GM12891 (cell line): ENCODE data around the gene NT5DC2.

ENCODE experiments used
- DNase-seq: peaks from one replicate; pipeline ENCODE4 v3.0.0; 2011; ENCODE audit warnings: low spot score; ENCODE audit not compliant: insufficient read length
- FAIRE-seq: peaks from 2 replicates; lab custom pipeline; 2011; peaks lifted over from hg19 to GRCh38; lab: Jason Lieb, UNC
- PAX5 ChIP-seq: IDR thresholded peaks from 2 replicates; pipeline ENCODE4 v1.6.1; 2011; ENCODE audit warnings: low read length, moderate library complexity, mild to moderate bottlenecking; ENCODE audit not compliant: insufficient read depth, severe bottlenecking
- POLR2A ChIP-seq: IDR thresholded peaks from 2 replicates; pipeline ENCODE4 v1.6.1; 2011; ENCODE audit warnings: low read depth, low read length, control low read depth
- POLR2AphosphoS5 ChIP-seq: IDR thresholded peaks from 2 replicates; pipeline ENCODE4 v1.6.1; 2011; ENCODE audit warnings: low read depth, low read length, control low read depth
- POU2F2 ChIP-seq: IDR thresholded peaks from 2 replicates; pipeline ENCODE4 v1.6.1; 2011; ENCODE audit warnings: low read depth, mild to moderate bottlenecking, control low read depth, low read length, moderate library complexity
- SPI1 ChIP-seq: IDR thresholded peaks from 2 replicates; pipeline ENCODE4 v1.6.1; 2011; ENCODE audit warnings: low read depth, low read length, control low read depth
- TAF1 ChIP-seq: IDR thresholded peaks from 2 replicates; pipeline ENCODE4 v1.6.1; 2011; ENCODE audit warnings: low read depth, low read length, control low read depth

Gene NT5DC2

DNA sequence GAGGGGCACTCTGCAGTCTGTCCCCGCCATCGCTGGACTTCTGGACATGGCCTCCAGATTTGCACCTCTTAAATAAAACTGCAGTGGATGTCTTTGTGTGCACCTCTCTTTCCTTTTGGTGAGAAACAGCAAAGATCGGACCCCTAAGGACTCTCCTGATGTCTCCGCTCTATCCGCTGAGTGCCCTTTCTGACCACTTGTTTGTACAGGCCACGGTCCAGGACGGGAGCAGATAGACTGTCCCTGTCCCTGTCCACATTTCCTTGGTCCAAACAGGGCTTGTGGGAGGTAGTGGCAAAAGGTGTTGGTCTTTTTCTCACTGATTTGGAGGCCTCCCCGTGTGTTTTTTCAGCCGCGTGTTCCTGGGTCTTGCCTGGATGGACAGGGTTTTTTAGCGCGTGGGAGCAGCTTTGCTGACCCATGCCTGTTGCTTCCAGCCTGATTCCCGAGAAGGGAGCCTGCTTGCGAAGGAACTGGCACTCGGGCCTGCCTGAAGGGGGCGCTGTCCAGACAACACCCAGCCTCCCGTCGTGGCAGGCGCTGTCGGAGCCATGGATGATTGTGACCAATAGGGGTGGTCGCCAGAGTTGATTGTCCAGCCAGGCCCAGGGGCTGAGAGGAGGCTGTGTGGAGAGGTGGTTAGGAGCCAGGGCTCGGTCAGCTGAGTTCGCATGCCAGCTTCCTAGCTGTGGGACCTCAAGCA is 51.7 kb downstream of the NT5DC2 start:
- DNase-seq (no peak), FAIRE-seq (no peak)
- TF ChIP-seq PAX5 (no peak), POLR2A (no peak), POLR2AphosphoS5 (no peak), SPI1 (no peak), POU2F2 (no peak), TAF1 (no peak)

DNA sequence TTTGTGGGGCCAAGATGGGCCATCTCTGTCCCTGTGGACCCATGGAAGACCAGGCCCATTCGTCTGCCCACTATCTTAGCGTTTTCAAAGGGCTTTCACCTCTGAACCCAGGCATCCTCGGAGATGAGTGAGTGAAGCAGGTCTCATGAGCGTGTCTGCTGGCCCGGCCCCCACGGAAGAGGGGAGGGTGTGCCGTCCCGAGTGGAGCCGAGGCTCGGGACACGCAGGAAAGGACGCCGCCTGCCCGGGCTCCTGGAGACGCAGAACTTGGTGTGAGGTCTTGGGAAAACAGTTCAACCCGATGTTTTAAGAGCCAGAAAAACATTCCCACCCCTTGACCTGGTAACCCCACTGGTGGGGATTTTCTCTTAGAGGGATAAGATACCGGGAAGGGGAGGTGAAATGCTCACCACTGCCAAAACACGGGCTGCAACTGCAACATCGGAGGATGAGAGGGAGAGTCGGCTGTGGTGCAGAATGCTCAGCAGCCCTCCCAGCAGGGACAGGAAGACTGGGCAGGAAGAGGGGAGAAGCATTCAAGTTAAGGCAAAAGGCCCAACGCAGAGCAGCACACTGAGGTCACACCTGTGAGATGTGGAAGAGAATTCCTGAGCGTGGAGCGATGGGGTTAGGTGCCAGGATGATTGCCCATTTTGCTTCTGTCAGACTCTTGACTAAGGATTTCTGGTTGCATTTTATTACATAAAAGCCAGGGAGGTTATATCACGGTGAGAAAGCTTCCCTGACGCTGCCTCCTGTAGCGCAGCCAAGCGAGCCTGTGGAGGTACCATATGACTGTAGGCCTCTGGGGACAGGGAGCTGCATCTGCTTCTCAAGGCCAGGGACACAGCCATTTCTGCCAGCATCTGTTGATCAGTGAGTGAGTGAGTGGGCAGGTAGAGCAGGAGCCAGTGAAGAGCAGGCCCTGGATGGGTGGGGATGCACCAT is 52.6 kb downstream of the NT5DC2 start:
- DNase-seq, result no peak
- FAIRE-seq, result no peak
- TF ChIP-seq POLR2A (no peak), POU2F2 (no peak), POLR2AphosphoS5 (no peak), PAX5 (no peak), SPI1 (no peak), TAF1 (no peak)

DNA sequence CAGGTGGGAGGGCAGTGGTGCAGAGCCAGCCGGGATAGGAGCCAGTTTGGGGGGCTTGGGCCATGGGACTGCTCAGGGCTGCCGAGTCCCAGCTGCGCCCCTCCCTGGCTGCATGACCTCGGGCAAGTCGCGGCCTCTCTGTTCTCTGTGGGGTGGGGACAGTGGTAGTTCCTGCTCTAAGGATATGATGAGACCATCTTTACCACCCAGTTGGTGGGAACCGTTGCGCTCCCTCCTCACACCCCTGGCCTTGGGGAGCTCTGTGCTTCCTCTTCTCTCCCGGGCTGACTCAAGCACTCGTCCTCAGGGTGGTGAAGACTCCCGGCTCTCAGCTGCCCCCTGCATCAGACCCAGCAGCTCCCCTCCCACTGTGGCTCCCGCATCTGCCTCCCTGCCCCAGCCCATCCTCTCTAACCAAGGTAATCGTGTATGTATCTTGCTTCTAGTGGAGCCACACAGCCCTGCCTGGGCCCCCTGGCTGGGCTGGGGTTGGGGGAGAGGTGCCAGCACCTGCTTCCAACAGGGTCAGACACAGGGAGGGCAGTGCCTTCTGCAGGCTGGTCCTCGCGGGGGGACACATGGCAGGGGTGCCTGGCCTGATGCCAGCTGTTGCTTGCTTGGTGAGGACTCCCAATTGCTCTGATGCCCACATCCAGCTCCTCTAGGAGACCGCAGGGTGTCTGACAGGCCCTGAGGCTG is 53.6 kb downstream of the NT5DC2 start:
- DNase-seq, result no peak
- FAIRE-seq, result no peak
- no peak for TF ChIP-seq SPI1
- TF ChIP-seq POLR2AphosphoS5, result no peak
- TF ChIP-seq TAF1, result no peak
- no peak for TF ChIP-seq PAX5
- no peak for TF ChIP-seq POU2F2
- no peak for TF ChIP-seq POLR2A

DNA sequence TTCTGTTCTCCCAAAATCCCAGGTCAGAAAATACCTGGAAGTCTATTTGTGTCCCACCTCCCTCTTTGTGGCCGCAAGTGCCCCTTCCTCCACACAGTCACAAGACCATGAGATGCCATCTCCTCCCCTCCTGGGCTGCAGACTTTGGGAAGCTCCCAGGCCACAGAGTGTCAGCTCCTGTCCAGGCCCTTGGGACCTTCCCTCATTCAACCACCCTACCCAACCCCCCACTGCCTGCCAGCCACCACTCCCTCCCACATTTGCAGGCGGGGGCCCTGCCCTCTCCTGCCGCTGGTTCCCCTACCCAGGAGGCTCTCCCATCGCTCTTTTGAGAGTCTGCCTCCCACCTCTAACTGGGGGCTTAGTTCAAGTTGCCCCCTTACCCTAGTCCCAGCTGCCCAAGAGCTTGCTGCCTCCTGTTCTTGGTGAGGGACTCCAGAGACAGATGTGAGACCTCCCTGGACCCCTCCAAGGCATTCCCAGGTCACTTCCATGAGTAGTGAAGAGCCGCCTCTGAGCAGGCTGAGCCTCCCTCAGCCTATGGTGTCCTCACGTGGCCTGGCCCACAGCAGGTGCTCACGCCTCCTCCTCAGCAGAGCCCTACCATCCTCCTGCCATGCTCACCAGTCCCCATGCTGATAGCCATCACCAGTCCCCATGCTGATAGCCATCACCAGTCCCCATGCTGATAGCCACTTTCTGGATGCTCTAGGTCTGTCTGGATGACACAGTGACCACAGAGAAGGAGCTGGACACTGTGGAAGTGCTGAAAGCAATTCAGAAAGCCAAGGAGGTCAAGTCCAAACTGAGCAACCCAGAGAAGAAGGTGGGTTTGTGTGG is 54.4 kb downstream of the NT5DC2 start:
- TF ChIP-seq POU2F2 (no peak), SPI1 (no peak), TAF1 (no peak), POLR2AphosphoS5 (no peak), PAX5 (no peak), POLR2A (no peak)
- DNase-seq (no peak), FAIRE-seq (no peak)

DNA sequence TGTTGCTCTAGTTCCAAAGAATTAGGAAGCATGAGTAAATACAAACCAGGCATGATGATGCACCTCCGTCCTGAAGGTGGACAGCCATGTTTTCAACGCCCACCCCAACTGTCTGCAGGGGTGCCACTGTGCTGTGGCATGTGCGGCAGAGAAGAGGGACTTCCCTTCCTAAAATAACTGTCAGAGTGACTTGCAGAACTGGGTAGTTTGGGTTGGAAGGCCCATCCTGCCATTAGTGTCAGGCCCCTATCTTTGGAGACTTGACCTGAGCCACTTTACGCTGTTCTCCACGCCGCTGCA is 55.9 kb downstream of the NT5DC2 start:
- no peak for FAIRE-seq
- DNase-seq, result no peak
- TF ChIP-seq TAF1 (no peak), POLR2AphosphoS5 (no peak), PAX5 (no peak), SPI1 (no peak), POLR2A (no peak), POU2F2 (no peak)

DNA sequence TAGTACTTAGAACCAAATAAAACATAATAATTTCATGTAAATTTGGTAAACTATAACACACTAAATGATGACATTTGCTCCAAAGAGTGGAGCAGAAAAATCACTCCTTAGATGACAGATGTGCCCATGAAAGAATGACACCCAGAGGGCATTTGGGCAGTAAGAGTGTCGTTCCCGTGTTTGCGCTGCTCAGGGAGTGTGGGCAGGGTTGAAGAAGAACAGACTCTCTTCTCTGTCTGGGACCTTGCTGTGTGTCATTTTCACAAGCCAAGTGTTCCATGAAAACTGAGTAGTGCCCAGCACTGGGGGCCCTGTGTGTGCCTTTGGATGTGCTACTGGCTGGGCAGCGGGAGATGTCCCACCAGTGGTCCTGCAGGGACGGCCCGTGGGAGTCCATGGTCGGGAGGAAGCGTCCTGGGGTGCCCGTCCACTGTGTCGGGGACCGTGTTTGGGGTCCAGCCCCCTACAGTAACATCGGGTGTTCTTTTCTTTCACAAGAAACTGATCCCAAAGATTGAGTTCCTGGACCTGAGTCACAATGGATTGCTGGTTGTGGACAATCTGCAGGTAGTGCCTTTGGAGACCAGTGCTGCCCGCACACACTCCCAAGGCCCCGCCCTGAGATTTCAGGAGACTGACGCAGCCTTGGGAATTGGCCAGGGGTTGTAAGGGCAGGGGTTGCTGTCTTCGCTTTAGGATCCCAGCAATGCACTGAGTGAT is 56.4 kb downstream of the NT5DC2 start:
- DNase-seq (no peak), FAIRE-seq (no peak)
- no peak for TF ChIP-seq POU2F2
- no peak for TF ChIP-seq POLR2AphosphoS5
- no peak for TF ChIP-seq SPI1
- TF ChIP-seq TAF1, result no peak
- no peak for TF ChIP-seq PAX5
- TF ChIP-seq POLR2A, result no peak
